ENCODE measurements around the gene SLC44A5. TPM values are rescaled to one million over a fixed set of nuclear protein-coding genes. Genes with fewer than 3 reads are reported as not detected.

The SLC44A5 gene
- total RNA-seq, 1 donor from 2014 or later = 0.62 TPM

GRCh38 chr1:75539230-75540116, 71.4 kb downstream of the SLC44A5 start:
- DNase-seq (no peak), ATAC-seq (ENCODE audit: poor library complexity) (no peak)
- intact Hi-C loops (cut with DNase I) = no loop called here

GRCh38 chr1:75533085-75533484, 77.8 kb downstream of the SLC44A5 start:
- ATAC-seq (ENCODE audit: poor library complexity) (no peak), DNase-seq (no peak)
- intact Hi-C loops (cut with DNase I) = no loop called here

- DNase-seq = no peak
- no peak for ATAC-seq (ENCODE audit: poor library complexity)
- intact Hi-C loops (cut with DNase I) = no loop called here
Measured at GRCh38 chr1:75531570-75531969, 79.3 kb downstream of the SLC44A5 start.

GRCh38 chr1:75529488-75529887, 81.4 kb downstream of the SLC44A5 start:
- intact Hi-C loops (cut with DNase I) = no loop called here
- no peak for ATAC-seq (ENCODE audit: poor library complexity)
- DNase-seq = no peak

- no peak for ATAC-seq (ENCODE audit: poor library complexity)
- DNase-seq = no peak
- intact Hi-C loops (cut with DNase I) = no loop called here
Measured at GRCh38 chr1:75528001-75528400, 82.9 kb downstream of the SLC44A5 start.

- intact Hi-C loops (cut with DNase I) = no loop called here
- DNase-seq = no peak
- ATAC-seq (ENCODE audit: poor library complexity) = no peak
Measured at GRCh38 chr1:75522389-75522788, 88.5 kb downstream of the SLC44A5 start.

- ATAC-seq (ENCODE audit: poor library complexity) (no peak), DNase-seq (no peak)
- intact Hi-C loops (cut with DNase I) = no loop called here
Measured at GRCh38 chr1:75521658-75522057, 89.3 kb downstream of the SLC44A5 start.

- DNase-seq (no peak), ATAC-seq (ENCODE audit: poor library complexity) (no peak)
- intact Hi-C loops (cut with DNase I) = no loop called here
Measured at GRCh38 chr1:75520862-75521475, 89.9 kb downstream of the SLC44A5 start.

- no peak for DNase-seq
- no peak for ATAC-seq (ENCODE audit: poor library complexity)
- intact Hi-C loops (cut with DNase I) = no loop called here
Measured at GRCh38 chr1:75519651-75520427, 91.1 kb downstream of the SLC44A5 start.

- intact Hi-C loops (cut with DNase I) = no loop called here
- ATAC-seq (ENCODE audit: poor library complexity) (no peak), DNase-seq (no peak)
Measured at GRCh38 chr1:75518686-75519085, 92.2 kb downstream of the SLC44A5 start.

GRCh38 chr1:75514270-75514669, 96.6 kb downstream of the SLC44A5 start:
- DNase-seq (no peak), ATAC-seq (ENCODE audit: poor library complexity) (no peak)
- intact Hi-C loops (cut with DNase I) = no loop called here

GRCh38 chr1:75506976-75507375, 103.9 kb downstream of the SLC44A5 start:
- intact Hi-C loops (cut with DNase I) = no loop called here
- ATAC-seq (ENCODE audit: poor library complexity) (no peak), DNase-seq (no peak)

GRCh38 chr1:75503221-75503974, 107.5 kb downstream of the SLC44A5 start:
- DNase-seq (no peak), ATAC-seq (ENCODE audit: poor library complexity) (no peak)
- intact Hi-C loops (cut with DNase I) = no loop called here

GRCh38 chr1:75502776-75503175, 108.1 kb downstream of the SLC44A5 start:
- intact Hi-C loops (cut with DNase I) = no loop called here
- no peak for DNase-seq
- ATAC-seq (ENCODE audit: poor library complexity) = no peak

- no peak for ATAC-seq (ENCODE audit: poor library complexity)
- intact Hi-C loops (cut with DNase I) = no loop called here
- no peak for DNase-seq
Measured at GRCh38 chr1:75501577-75502295, 109.2 kb downstream of the SLC44A5 start.

- ATAC-seq (ENCODE audit: poor library complexity) (no peak), DNase-seq (no peak)
- intact Hi-C loops (cut with DNase I) = no loop called here
Measured at GRCh38 chr1:75492011-75492410, 118.9 kb downstream of the SLC44A5 start.

GRCh38 chr1:75487399-75487798, 123.5 kb downstream of the SLC44A5 start:
- intact Hi-C loops (cut with DNase I) = no loop called here
- DNase-seq (no peak), ATAC-seq (ENCODE audit: poor library complexity) (no peak)

- ATAC-seq (ENCODE audit: poor library complexity) (no peak), DNase-seq (no peak)
- intact Hi-C loops (cut with DNase I) = no loop called here
Measured at GRCh38 chr1:75484789-75485188, 126.1 kb downstream of the SLC44A5 start.

All from Right ventricle myocardium superior (tissue), 1 donor.